Body of pancreas (tissue), 4 donors: ENCODE data around the gene AFAP1L1. TPM values are rescaled to one million over a fixed set of nuclear protein-coding genes. Genes with fewer than 3 reads are reported as not detected.

Source experiments
- ATAC-seq: fragments of 150-250 bp; one replicate; pipeline ENCODE4 v1.9.1; 2016
- DNase-seq, 4 donors: peaks; one replicate each; pipeline ENCODE4 v3.0.0-alpha.2; 2019
- H3K27ac ChIP-seq, 4 donors: fragments of 200-600 bp; sonication (generic); 1 replicate in 3 of 4; 2 replicates in 1 of 4; pipeline versions ENCODE4 v1.5.1 to v1.6.1; 2016 to 2019; ENCODE audit warnings: mild to moderate bottlenecking in 1 of 4, mixed read lengths in 1 of 4, moderate library complexity in 1 of 4
- H3K27me3 ChIP-seq, 2 donors: fragments of 200-600 bp; sonication (generic); one replicate each; pipeline ENCODE4 v1.6.0; 2016; ENCODE audit warnings: mild to moderate bottlenecking in 1 of 2
- H3K36me3 ChIP-seq, 2 donors: fragments of 200-600 bp; sonication (generic); replicated peaks in 1 of 2; 2 replicates each; pipeline ENCODE4 v1.5.1; 2016; ENCODE audit warnings: low read depth in 2 of 2; ENCODE audit not compliant: insufficient read depth in 1 of 2
- H3K4me1 ChIP-seq: fragments of 200-600 bp; sonication (generic); one replicate; pipeline ENCODE4 v1.6.0; 2016
- H3K4me3 ChIP-seq, 2 donors: fragments of 200-600 bp; sonication (generic); 1 replicate in 1 of 2; 2 replicates in 1 of 2; pipeline ENCODE4 v1.5.1; 2016 to 2019
- H3K9me3 ChIP-seq, 3 donors: fragments of 200-600 bp; sonication (generic); 1 replicate in 2 of 3; 2 replicates in 1 of 3; pipeline ENCODE4 v1.5.1; 2016
- POLR2A ChIP-seq, 3 donors: fragments of 450-650 bp; IDR thresholded peaks; one replicate each; pipeline ENCODE4 v1.6.1; 2016; ENCODE audit warnings: antibody characterized with exemption in 3 of 3, mild to moderate bottlenecking in 2 of 3
- WGBS, 2 donors: methylation state at CpG; one replicate each; pipeline ENCODE4 v1.1.5; 2017; 5-methylcytosine and 5-hydroxymethylcytosine counted together
- intact Hi-C: fragments of 100-400 bp; cut with DNase I; formaldehyde crosslinking; loops from one replicate; pipeline ENCODE4 v1.15.1; 2023
- total RNA-seq, 2 donors: library from RNA; depleted of rRNA; stranded (reverse); fragments of >200 nt; gene quantifications; one replicate each; pipeline ENCODE4 v1.1.0, GENCODE V29; 2016
- TF ChIP-seq, protein P1 (sequence below), 7 experiments: fragments of 450-650 bp in 4 of 7; fragments of 200-600 bp in 3 of 7; sonication (generic) in 3 of 7; IDR thresholded peaks; one replicate each; pipeline ENCODE4 v1.5.1; 2016 to 2019; ENCODE audit warnings: antibody characterized with exemption in 7 of 7

Gene AFAP1L1
- total RNA-seq, 2 donors from 2014 or later, result 2.9 to 5.9 TPM

DNA sequence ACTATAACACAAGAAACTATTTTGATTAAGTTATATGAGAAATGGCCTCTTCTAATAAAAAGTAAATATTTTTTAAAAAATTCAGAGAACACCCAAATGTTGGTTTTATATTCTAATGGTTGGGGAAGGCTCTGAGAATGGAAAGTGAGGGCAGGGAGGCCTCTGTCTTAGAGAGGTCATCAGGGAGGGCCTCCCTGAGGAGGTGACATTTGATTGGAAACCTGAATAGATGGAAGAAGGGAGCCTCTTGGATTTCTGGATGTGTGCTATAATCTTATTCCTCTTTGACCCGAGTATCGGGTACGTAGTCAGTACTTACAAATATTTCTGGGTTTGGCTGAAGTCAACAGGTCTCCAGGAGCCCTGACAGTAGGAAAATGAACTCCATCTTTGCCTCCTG, 47.5 kb downstream of the AFAP1L1 start:
- no peak for TF ChIP-seq POLR2A (IDR thresholded peaks at IDR 0.05)
- TF ChIP-seq, protein P1, sequence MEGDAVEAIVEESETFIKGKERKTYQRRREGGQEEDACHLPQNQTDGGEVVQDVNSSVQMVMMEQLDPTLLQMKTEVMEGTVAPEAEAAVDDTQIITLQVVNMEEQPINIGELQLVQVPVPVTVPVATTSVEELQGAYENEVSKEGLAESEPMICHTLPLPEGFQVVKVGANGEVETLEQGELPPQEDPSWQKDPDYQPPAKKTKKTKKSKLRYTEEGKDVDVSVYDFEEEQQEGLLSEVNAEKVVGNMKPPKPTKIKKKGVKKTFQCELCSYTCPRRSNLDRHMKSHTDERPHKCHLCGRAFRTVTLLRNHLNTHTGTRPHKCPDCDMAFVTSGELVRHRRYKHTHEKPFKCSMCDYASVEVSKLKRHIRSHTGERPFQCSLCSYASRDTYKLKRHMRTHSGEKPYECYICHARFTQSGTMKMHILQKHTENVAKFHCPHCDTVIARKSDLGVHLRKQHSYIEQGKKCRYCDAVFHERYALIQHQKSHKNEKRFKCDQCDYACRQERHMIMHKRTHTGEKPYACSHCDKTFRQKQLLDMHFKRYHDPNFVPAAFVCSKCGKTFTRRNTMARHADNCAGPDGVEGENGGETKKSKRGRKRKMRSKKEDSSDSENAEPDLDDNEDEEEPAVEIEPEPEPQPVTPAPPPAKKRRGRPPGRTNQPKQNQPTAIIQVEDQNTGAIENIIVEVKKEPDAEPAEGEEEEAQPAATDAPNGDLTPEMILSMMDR (IDR thresholded peaks at IDR 0.05), result no peak
- no peak for ATAC-seq
- intact Hi-C loops, result no loop called here
- Histone ChIP-seq H3K36me3 (no peaks in the 10 kb centered on the region), H3K27ac (no peak overlapping the region), H3K4me3 (no peak overlapping the region), H3K4me1 (peaks cover 16% of the 10 kb centered on the region), H3K9me3 (no peaks in the 10 kb centered on the region), H3K27me3 (no peaks in the 10 kb centered on the region)
- 85 to 93% methylated on average over 3 of the region's 3 CpGs for WGBS, 2 donors
- no peak for DNase-seq

- ATAC-seq, result peak; percentile 94
- peaks cover 16% of the 10 kb centered on the region for H3K4me1 ChIP-seq
- no peaks in the 10 kb centered on the region for H3K9me3 ChIP-seq
- no peak overlapping the region for H3K4me3 ChIP-seq
- peak overlapping the region; percentile 62 to 77 (median 70) for H3K27ac ChIP-seq
- intact Hi-C loops, result no loop called here
- H3K27me3 ChIP-seq, result no peaks in the 10 kb centered on the region
- TF ChIP-seq, protein P1 (IDR thresholded peaks at IDR 0.05), result no peak
- TF ChIP-seq POLR2A (IDR thresholded peaks at IDR 0.05), result peak in 2 of 3 donors; percentile 23 to 43
- 15 to 27% methylated on average over 4 of the region's 4 CpGs for WGBS, 2 donors
- peak; percentile 88 to 95 (median 94) for DNase-seq
- no peaks in the 10 kb centered on the region for H3K36me3 ChIP-seq
Measured at GRCh38 chr5:149320791-149321330, 49.2 kb downstream of the AFAP1L1 start.

GRCh38 chr5:149322518-149322917, 50.9 kb downstream of the AFAP1L1 start:
- Histone ChIP-seq H3K36me3 (no peaks in the 10 kb centered on the region), H3K9me3 (no peaks in the 10 kb centered on the region), H3K27me3 (no peaks in the 10 kb centered on the region), H3K4me3 (no peak overlapping the region), H3K27ac (no peak overlapping the region), H3K4me1 (peaks cover 14% of the 10 kb centered on the region)
- WGBS, 2 donors, result 73 to 85% methylated on average over 12 of the region's 12 CpGs
- intact Hi-C loops, result no loop called here
- no peak for TF ChIP-seq POLR2A (IDR thresholded peaks at IDR 0.05)
- TF ChIP-seq, protein P1 (IDR thresholded peaks at IDR 0.05), result no peak
- ATAC-seq, result no peak
- no peak for DNase-seq

- intact Hi-C loops, result no loop called here
- Histone ChIP-seq H3K4me1 (peaks cover 13% of the 10 kb centered on the region), H3K9me3 (no peaks in the 10 kb centered on the region), H3K36me3 (no peaks in the 10 kb centered on the region), H3K27ac (no peak overlapping the region), H3K4me3 (no peak overlapping the region), H3K27me3 (no peaks in the 10 kb centered on the region)
- DNase-seq (no peak), ATAC-seq (no peak)
- TF ChIP-seq, protein P1 (IDR thresholded peaks at IDR 0.05), result no peak
- TF ChIP-seq POLR2A (IDR thresholded peaks at IDR 0.05), result no peak
Measured at GRCh38 chr5:149323210-149323609, 51.6 kb downstream of the AFAP1L1 start.

- Histone ChIP-seq H3K27ac (no peak overlapping the region), H3K9me3 (no peaks in the 10 kb centered on the region), H3K27me3 (no peaks in the 10 kb centered on the region), H3K4me1 (peaks cover 13% of the 10 kb centered on the region), H3K36me3 (no peaks in the 10 kb centered on the region), H3K4me3 (no peak overlapping the region)
- ATAC-seq (no peak), DNase-seq (no peak)
- WGBS, 2 donors, result 73 to 80% methylated on average over 2 of the region's 2 CpGs
- intact Hi-C loops, result no loop called here
- TF ChIP-seq POLR2A (IDR thresholded peaks at IDR 0.05), result no peak
- TF ChIP-seq, protein P1 (IDR thresholded peaks at IDR 0.05), result no peak
Measured at GRCh38 chr5:149323621-149324205, 52.1 kb downstream of the AFAP1L1 start.
